NCI-H2029 (cell line): ENCODE measurements around the gene GNL3.
"Not testable (repeated sequence)": the region's sequence is repeated elsewhere in the genome, so short reads cannot be mapped to it uniquely, and the experiment has no call there.

ENCODE experiments used
- DNase-seq: peaks from one replicate; lab custom pipeline; 2025; lab: John Stamatoyannopoulos, UW

The GNL3 gene

DNA sequence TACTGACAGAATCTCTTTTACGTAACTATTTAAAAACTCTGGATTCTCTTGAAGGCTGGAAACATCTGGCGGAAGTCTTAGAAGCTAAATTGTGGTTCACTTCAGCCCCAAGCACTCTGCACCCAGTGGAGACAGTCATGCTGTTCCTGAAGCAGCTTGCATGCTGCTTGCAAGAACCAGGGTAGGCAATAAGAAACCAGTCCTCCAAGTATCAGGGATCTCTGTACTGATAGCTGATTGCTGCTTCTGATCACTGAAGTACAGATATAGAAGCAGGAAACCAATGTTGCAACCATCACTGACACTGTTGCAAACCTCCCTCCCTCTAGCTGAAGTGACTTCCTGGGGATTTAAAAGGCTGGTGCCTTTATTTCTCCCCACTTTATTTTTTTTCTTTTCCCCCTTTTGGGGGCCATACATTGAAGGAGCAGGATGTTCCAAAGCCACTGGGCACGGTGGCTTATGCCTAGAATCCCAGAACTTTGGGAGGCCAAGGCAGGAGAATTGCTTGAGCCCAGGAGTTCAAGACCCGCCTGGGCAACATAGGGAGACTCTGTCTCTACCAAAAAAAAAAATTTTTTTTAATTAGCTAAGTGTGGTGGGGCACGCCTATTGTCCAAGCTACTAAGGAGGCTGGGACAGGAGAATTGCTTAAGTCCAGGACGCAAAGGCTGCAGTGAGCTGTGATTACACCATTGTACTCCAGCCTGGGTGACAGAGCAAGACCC is 35.3 kb downstream of the GNL3 start:
- no peak for DNase-seq

DNA sequence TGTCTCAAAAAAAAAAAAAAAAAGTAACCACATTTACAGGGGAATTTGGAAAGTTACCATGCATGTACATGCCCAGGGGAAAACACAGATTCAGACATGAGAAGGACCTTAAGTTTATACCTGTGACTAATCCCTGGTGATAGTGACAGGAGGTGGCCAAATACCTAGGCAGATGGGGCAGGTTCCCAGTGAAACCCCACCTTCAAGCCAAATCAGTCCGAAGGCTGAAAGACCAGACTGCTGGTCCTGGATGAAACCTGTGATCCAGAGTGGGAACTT is 35.8 kb downstream of the GNL3 start:
- no peak for DNase-seq

DNA sequence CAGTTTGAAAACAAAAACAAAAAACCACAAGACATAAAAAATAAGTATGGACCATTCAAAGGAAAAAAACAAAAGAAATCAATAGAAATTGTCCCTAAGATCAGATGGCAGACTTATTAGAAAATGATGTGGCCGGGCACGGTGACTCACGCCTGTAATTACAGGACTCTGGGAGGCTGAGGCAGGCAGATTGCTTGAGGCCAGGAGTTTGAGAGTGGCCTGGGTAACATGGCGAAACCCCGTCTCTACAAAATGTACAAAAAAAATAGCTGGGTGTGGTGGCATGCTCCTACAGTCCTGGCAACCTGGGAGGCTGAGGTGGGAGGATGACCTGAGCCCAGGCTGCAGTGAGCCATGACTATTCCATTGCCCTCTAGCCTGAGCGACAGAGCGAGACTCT is 36.7 kb downstream of the GNL3 start:
- DNase-seq, result no peak

- DNase-seq, result no peak
These were observed 38.1 kb downstream of the GNL3 start for GRCh38 chr3:52723935-52724334.

- DNase-seq, result no peak
These were observed 38.7 kb downstream of the GNL3 start for GRCh38 chr3:52724511-52724910.

DNA sequence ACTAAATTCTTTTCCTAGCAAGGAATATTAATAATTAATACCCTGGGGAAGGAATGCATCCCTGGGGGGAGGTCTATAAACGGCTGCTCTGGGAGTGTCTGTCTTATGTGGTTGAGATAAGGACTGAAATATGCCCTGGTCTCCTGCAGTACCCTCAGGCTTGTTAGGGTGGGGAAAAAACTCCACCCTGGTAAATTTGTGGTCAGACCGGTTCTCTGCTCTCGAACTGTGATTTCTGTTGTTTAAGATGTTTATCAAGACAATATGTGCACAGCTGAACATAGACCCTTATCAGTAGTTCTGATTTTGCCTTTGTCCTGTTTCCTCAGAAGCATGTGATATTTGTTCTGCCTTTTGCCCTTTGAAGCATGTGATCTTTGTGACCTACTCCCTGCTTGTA is 42.9 kb downstream of the GNL3 start:
- not testable (repeated sequence) for DNase-seq

GRCh38 chr3:52730681-52731080 is 44.8 kb downstream of the GNL3 start:
- DNase-seq, result no peak

GRCh38 chr3:52731590-52731989 is 45.8 kb downstream of the GNL3 start:
- DNase-seq, result no peak

DNA sequence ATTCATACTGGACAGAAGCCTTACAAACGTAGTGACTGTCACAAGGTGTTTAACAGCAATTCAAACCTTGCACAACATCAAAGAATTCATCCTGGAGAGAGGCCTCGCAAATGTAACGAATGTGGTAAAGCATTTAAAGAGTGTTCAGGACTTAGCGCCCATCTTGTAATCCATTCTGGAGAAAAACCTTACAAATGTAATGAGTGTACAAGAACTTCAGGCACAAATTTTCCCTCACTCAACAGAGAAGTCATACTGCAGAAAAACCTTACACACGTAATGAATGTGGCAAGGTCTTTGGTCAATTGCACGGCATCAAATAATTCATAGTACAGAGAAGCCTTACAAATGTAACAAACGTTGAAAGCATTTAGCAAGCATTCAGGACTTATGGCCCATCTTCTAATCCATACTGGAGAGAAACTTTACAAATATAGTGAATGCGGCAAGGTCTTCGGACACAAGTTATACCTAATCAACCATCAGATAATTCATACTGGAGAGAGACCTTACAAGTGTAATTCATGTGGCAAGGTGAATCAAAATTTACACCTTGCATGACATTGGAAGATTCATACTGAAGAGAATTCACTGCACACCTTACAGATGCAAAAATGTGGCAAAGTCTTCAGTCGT is 47.5 kb downstream of the GNL3 start:
- DNase-seq, result no peak

- no peak for DNase-seq
These were observed 53.9 kb downstream of the GNL3 start for GRCh38 chr3:52739730-52740129.

GRCh38 chr3:52742418-52743041 is 56.7 kb downstream of the GNL3 start:
- no peak for DNase-seq

- DNase-seq, result no peak
These were observed 57.3 kb downstream of the GNL3 start for GRCh38 chr3:52743152-52743551.

DNA sequence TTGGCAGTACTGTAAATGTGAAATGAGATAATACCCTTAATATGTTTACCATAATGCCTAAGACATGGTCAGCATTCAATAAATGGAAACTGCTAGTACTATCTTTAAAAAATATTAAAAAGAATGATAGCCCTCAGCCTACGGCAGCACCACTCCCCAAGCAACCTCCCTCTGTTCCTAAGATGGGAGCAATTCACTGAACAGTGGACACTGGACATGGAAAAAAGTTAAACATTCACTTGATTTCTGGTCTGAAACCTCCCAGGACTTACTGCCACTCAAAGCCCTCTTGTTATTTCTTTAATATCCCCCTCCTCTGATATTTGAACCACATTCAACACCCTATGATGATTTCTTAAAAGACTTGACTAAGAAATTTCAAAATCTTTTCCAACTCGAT is 57.9 kb downstream of the GNL3 start:
- DNase-seq, result no peak
